NCI-H345 treated with DMSO at 0.1 percent for 48 hours (cell line): ENCODE measurements around the gene INPP4B.
A peak's percentile ranks its signal among the peaks of the same experiment; 100 is the strongest.

Experiments used
- DNase-seq: peaks from one replicate; lab custom pipeline; 2025; ENCODE audit not compliant: unreplicated experiment; lab: John Stamatoyannopoulos, UW

Gene INPP4B

GRCh38 chr4:142355421-142355930 is 490.6 kb downstream of the INPP4B start:
- no peak for DNase-seq

GRCh38 chr4:142354794-142355420 is 491.2 kb downstream of the INPP4B start:
- no peak for DNase-seq

- DNase-seq: no peak
These were observed 492.1 kb downstream of the INPP4B start for GRCh38 chr4:142354041-142354440.

- DNase-seq: peak; percentile 11
These were observed 492.9 kb downstream of the INPP4B start for GRCh38 chr4:142353149-142353738.

- DNase-seq: no peak
These were observed 493.4 kb downstream of the INPP4B start for GRCh38 chr4:142352712-142353111.

- DNase-seq: no peak
These were observed 494.1 kb downstream of the INPP4B start for GRCh38 chr4:142351958-142352357.

- peak; percentile 22 for DNase-seq
These were observed 495.2 kb downstream of the INPP4B start for GRCh38 chr4:142350871-142351270.

- DNase-seq: no peak
These were observed 497.5 kb downstream of the INPP4B start for GRCh38 chr4:142348613-142349021.

GRCh38 chr4:142347241-142347640 is 498.9 kb downstream of the INPP4B start:
- DNase-seq: no peak

- DNase-seq: no peak
These were observed 500.2 kb downstream of the INPP4B start for GRCh38 chr4:142345924-142346323.

GRCh38 chr4:142341268-142341667 is 504.8 kb downstream of the INPP4B start:
- no peak for DNase-seq

GRCh38 chr4:142339053-142339452 is 507.0 kb downstream of the INPP4B start:
- no peak for DNase-seq

GRCh38 chr4:142336251-142336934 is 509.7 kb downstream of the INPP4B start:
- DNase-seq: no peak

GRCh38 chr4:142334931-142335330 is 511.2 kb downstream of the INPP4B start:
- DNase-seq: no peak

GRCh38 chr4:142331646-142332045 is 514.5 kb downstream of the INPP4B start:
- no peak for DNase-seq

- DNase-seq: no peak
These were observed 515.0 kb downstream of the INPP4B start for GRCh38 chr4:142331132-142331531.

GRCh38 chr4:142330311-142330710 is 515.8 kb downstream of the INPP4B start:
- no peak for DNase-seq

GRCh38 chr4:142329313-142329712 is 516.8 kb downstream of the INPP4B start:
- DNase-seq: no peak

- DNase-seq: no peak
These were observed 519.9 kb downstream of the INPP4B start for GRCh38 chr4:142326181-142326580.

- no peak for DNase-seq
These were observed 521.5 kb downstream of the INPP4B start for GRCh38 chr4:142324572-142324971.

GRCh38 chr4:142322996-142323395 is 523.1 kb downstream of the INPP4B start:
- no peak for DNase-seq

- DNase-seq: no peak
These were observed 527.8 kb downstream of the INPP4B start for GRCh38 chr4:142318280-142318679.
